ENCODE results near the gene TRIP12.
"Not testable (repeated sequence)": the region's sequence is repeated elsewhere in the genome, so short reads cannot be mapped to it uniquely, and the experiment has no call there.

Gene TRIP12

GRCh38 chr2:229849073-229849472, 72.7 kb downstream of the TRIP12 start:
- H3K4me3 ChIP-seq (ENCODE audit: low read length): no peak overlapping the region

GRCh38 chr2:229843613-229844012, 78.2 kb downstream of the TRIP12 start:
- no peak for TF ChIP-seq ZNF274 (IDR thresholded peaks at IDR 0.05; ENCODE audit: low read depth, low read length)
- no peak overlapping the region for H3K4me3 ChIP-seq (ENCODE audit: low read length)

More at GRCh38 chr2:229849073-229849472, 72.7 kb downstream of the TRIP12 start:
- TF ChIP-seq ZNF274 (IDR thresholded peaks at IDR 0.05; ENCODE audit: low read depth, low read length): no peak

- TF ChIP-seq ZNF274 (IDR thresholded peaks at IDR 0.05; ENCODE audit: low read depth, low read length): no peak
- H3K4me3 ChIP-seq (ENCODE audit: low read length): no peak overlapping the region
These were observed 83.1 kb downstream of the TRIP12 start for GRCh38 chr2:229838729-229839128.

GRCh38 chr2:229836847-229837246, 85.0 kb downstream of the TRIP12 start:
- no peak overlapping the region for H3K4me3 ChIP-seq (ENCODE audit: low read length)
- TF ChIP-seq ZNF274 (IDR thresholded peaks at IDR 0.05; ENCODE audit: low read depth, low read length): no peak

- H3K4me3 ChIP-seq (ENCODE audit: low read length): no peak overlapping the region
- TF ChIP-seq ZNF274 (IDR thresholded peaks at IDR 0.05; ENCODE audit: low read depth, low read length): no peak
These were observed 86.1 kb downstream of the TRIP12 start for GRCh38 chr2:229835596-229836283.

GRCh38 chr2:229834368-229834767, 87.4 kb downstream of the TRIP12 start:
- not testable (repeated sequence) for H3K4me3 ChIP-seq (ENCODE audit: low read length)

GRCh38 chr2:229832510-229832898, 89.3 kb downstream of the TRIP12 start:
- no peak overlapping the region for H3K4me3 ChIP-seq (ENCODE audit: low read length)
- TF ChIP-seq ZNF274 (IDR thresholded peaks at IDR 0.05; ENCODE audit: low read depth, low read length): no peak

GRCh38 chr2:229831805-229832509, 89.9 kb downstream of the TRIP12 start:
- no peak overlapping the region for H3K4me3 ChIP-seq (ENCODE audit: low read length)
- TF ChIP-seq ZNF274 (IDR thresholded peaks at IDR 0.05; ENCODE audit: low read depth, low read length): no peak

- no peak overlapping the region for H3K4me3 ChIP-seq (ENCODE audit: low read length)
- TF ChIP-seq ZNF274 (IDR thresholded peaks at IDR 0.05; ENCODE audit: low read depth, low read length): no peak
These were observed 96.3 kb downstream of the TRIP12 start for GRCh38 chr2:229825476-229825875.

GRCh38 chr2:229821316-229821715, 100.5 kb downstream of the TRIP12 start:
- TF ChIP-seq ZNF274 (IDR thresholded peaks at IDR 0.05; ENCODE audit: low read depth, low read length): no peak
- no peak overlapping the region for H3K4me3 ChIP-seq (ENCODE audit: low read length)

GRCh38 chr2:229818230-229818629, 103.6 kb downstream of the TRIP12 start:
- no peak overlapping the region for H3K4me3 ChIP-seq (ENCODE audit: low read length)
- no peak for TF ChIP-seq ZNF274 (IDR thresholded peaks at IDR 0.05; ENCODE audit: low read depth, low read length)

GRCh38 chr2:229815858-229816257, 106.0 kb downstream of the TRIP12 start:
- no peak overlapping the region for H3K4me3 ChIP-seq (ENCODE audit: low read length)
- TF ChIP-seq ZNF274 (IDR thresholded peaks at IDR 0.05; ENCODE audit: low read depth, low read length): no peak

GRCh38 chr2:229815342-229815741, 106.5 kb downstream of the TRIP12 start:
- no peak overlapping the region for H3K4me3 ChIP-seq (ENCODE audit: low read length)
- TF ChIP-seq ZNF274 (IDR thresholded peaks at IDR 0.05; ENCODE audit: low read depth, low read length): no peak

- H3K4me3 ChIP-seq (ENCODE audit: low read length): no peak overlapping the region
- TF ChIP-seq ZNF274 (IDR thresholded peaks at IDR 0.05; ENCODE audit: low read depth, low read length): no peak
These were observed 111.0 kb downstream of the TRIP12 start for GRCh38 chr2:229810786-229811185.

- TF ChIP-seq ZNF274 (IDR thresholded peaks at IDR 0.05; ENCODE audit: low read depth, low read length): no peak
- H3K4me3 ChIP-seq (ENCODE audit: low read length): no peak overlapping the region
These were observed 116.2 kb downstream of the TRIP12 start for GRCh38 chr2:229805559-229805958.
